Activated naive CD4-positive, alpha-beta T cell (primary cell): Measurements from ENCODE around the gene TENM4.
"Not testable (repeated sequence)": the region's sequence is repeated elsewhere in the genome, so short reads cannot be mapped to it uniquely, and the experiment has no call there.

Experiments used
- DNase-seq, 4 experiments: peaks; one replicate each; lab custom pipeline; 2025; lab: John Stamatoyannopoulos, UW

The TENM4 gene

DNA sequence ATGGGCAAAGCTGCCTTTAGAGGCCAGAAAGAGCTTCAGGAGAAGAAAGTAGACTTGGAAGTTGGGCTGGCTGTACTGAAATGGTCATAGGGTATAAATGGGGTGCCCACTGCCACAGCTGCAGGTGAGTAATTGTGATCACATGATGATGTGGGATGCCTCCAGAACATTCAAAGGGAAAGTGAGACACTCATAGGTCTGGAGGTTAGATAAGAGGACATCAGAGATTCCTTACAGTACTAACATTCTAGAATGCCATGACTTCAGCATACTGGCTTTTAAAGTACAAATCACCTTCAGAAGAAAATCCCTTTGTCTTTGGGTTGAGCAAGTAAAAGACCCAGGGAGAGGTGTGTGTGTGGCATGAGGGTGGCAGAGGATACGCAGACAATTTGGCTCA is 419.2 kb downstream of the TENM4 start:
- DNase-seq = no peak

- DNase-seq = no peak
Measured at GRCh38 chr11:79019975-79020374, 420.9 kb downstream of the TENM4 start.

- DNase-seq = no peak
Measured at GRCh38 chr11:79019277-79019676, 421.6 kb downstream of the TENM4 start.

DNA sequence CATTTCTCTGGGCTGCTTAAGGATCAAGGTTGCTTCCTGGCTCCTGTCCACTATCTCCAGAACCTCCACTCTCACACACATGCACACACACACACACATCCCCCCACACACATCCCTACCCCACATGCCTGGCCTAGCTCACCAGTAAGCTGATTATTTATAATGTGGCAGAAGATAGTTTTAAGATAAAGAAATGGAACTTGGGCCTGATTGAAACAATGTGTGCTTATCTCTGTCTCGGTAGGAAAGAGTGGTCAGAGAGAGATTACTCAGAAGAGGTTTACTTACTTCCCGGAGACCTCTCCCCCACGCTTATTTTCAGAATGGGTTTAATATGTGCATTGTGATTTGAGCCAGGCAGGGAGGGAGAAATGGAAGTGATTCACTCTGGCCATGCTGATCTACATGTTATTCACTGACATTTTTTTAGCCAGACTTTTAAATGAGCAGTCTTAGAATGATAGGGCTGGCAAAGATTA is 422.4 kb downstream of the TENM4 start:
- no peak for DNase-seq

DNA sequence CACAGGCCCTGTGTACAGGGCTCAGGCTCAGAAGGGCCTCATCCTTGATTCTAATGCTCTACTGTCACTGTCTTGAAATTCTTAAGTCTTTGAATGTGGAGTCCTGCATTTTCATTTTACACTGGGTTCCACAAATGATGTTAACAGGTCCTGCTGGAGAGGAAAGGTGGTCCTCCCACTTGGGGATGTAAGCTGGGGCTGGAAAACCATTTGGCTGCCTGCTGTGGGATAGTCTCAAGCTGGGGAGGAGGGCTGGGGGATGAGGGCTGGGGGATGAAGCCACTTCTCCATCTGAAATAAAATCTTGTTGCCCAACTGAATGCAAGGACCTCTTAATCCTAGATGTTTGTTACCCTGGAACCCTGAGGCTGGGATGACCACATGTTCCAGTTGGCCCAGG is 423.0 kb downstream of the TENM4 start:
- no peak for DNase-seq

- no peak for DNase-seq
Measured at GRCh38 chr11:79013509-79013908, 427.3 kb downstream of the TENM4 start.

GRCh38 chr11:79011357-79011756 is 429.5 kb downstream of the TENM4 start:
- DNase-seq = no peak

- DNase-seq = no peak
Measured at GRCh38 chr11:79007771-79008402, 432.9 kb downstream of the TENM4 start.

- no peak for DNase-seq
Measured at GRCh38 chr11:79006854-79007253, 434.0 kb downstream of the TENM4 start.

DNA sequence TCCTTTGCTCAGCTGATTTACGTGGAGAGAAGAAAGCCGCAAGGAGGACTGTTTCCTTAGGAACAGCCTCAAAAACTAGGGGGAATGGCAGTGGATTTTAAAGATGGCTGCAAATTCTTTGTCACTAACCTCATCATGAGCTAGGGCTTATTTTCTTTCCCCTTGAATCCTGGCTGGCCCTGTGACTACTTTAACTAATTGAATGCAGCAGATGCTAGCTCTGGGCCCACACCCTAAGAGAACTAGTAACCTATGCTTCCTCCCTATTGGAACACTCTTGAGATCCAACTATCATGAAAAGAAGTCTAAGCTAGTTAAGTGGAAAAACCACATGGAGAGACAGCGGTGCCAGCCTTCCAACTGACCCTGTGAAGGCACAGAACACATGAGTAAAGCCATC is 444.8 kb downstream of the TENM4 start:
- no peak for DNase-seq

DNA sequence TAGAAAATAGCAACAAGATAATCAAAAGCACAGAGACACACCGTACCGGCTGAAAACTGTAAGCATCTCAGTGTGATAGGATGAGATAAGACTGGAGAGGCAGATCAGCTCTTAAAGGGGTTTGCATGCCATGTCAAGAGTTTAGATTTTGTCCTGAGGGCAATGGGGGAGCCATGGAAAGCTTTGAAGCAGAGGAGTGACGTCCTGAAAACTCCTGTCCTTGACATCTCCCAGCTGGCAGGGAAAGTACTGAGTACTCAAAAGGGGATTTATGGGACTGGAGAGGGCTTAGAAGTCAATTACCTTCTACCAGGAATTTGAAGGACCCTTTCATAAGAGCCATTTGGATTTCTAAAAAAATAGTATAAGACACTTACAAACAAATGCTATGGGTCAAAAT is 445.7 kb downstream of the TENM4 start:
- DNase-seq = no peak

DNA sequence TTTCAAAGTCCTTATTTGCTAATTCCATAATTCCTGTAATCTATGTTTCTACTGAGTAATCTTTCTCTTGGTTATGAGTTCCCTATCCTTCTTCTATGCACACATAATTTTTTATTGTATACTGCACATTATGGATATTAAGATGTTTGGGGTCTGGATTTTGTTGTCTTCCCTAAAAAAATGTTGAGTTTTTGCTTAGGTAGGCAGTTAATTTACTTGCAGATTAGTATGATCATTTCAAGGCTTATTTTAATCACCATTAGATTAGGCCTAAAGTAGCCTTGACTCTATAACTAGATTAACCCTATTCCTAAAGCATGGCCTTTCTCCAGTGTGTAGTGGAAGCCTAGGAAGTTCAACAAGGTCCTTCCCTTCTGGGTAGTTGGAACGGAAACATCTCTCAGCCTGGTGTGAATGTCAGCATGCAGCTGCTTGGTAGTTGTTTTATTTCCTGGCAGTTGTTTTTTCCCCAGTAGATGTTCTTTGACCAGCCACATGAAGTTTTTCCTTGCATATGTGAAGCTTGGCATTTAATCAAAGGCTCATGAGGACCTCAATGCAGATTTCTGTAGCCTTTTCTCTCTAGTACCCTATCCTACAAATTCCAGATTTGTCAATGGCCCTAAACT is 446.9 kb downstream of the TENM4 start:
- no peak for DNase-seq

DNA sequence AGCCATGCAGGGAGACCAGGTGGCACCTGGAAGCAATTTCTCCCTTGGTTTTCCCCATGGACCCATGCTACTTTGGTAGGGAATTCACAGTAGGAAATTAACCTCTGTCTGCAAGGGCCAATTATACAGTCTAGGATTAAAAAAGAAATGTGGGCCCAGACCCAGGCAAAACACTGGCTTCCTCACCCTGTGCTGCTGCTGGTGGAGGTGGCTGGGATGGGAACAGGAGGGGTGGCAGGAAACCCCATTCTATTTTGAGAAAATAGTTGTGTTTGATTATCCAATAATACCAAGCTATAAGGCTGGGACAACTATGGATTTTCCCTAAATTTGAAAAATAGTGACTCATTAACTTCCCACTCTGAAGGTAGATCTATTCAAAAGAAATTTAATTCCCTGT is 449.1 kb downstream of the TENM4 start:
- DNase-seq = no peak

- no peak for DNase-seq
Measured at GRCh38 chr11:78990261-78990660, 450.6 kb downstream of the TENM4 start.

GRCh38 chr11:78987748-78988147 is 453.1 kb downstream of the TENM4 start:
- no peak for DNase-seq

- no peak for DNase-seq
Measured at GRCh38 chr11:78986305-78986704, 454.5 kb downstream of the TENM4 start.

- no peak for DNase-seq
Measured at GRCh38 chr11:78985663-78986062, 455.2 kb downstream of the TENM4 start.

DNA sequence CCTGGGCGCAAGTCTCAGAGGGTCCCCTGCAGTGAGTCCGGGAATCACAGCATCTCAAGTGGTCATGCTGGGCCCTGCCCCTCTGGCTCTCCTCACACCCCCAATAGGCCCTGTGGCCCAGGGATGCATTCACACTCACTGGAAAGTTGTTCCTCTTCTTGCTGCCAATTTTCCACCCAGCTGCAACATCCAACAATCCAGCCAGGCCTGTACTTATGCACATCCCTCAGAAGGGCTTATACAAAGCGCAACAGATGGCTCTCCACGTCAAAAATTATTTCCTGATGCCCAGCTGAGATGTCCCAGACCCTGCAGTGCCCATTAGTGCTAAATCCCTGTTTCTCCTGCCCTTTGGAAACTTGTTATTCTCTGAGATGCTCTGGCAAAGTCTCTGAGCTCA is 458.4 kb downstream of the TENM4 start:
- no peak for DNase-seq

DNA sequence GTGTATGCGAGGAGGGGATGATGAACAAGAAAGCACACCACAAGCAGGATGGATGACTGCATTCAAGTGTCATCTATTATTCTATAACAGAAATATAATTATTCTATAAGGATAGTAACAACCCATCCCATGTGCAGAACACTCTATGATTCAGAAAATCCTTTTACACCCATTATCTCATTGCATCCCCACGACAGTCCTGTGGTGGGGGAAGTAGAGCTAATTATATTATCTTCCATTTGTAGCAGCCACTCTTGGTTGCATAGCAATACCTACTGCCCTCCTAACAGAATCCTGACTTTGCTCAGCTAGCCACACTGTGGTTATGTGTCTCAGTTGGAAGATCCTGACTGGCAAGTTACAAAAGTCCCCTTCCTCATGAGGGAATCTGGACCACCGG is 459.7 kb downstream of the TENM4 start:
- DNase-seq = no peak

DNA sequence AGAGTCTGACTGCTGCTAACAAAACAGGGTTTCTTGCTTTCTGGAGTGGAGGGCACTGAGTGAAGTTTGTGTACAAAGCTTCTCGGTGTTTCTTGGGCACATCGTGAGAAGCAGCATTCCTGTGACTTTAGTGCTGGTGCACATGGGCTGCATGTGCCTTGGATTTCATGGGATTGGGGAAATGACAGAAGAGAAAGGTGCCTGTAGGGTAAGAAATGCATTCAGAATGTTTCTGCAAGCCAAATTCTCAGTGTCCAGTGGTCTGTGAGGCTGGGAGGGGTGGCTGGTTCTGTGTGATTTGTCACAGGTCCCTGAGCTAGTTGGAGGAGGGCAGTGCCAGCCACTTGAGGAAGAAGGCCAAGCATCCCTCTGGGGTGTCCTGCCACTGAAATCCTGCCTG is 462.0 kb downstream of the TENM4 start:
- DNase-seq = no peak

DNA sequence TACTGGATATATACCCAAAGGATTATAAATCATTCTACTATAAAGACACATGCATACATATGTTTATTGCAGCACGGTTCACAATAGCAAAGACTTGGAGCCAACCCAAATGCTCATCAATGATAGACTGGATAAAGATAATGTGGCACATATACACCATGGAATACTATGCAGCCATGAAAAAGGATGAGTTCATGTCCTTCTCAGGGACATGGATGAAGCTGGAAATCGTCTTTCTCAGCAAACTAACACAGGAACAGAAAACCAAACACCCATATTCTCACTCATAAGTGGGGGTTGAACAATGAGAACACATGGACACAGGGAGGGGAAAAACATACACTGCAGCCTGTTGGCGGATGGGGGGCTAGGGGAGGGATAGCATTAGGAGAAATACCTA is 463.0 kb downstream of the TENM4 start:
- not testable (repeated sequence) for DNase-seq

GRCh38 chr11:78977009-78977408 is 463.8 kb downstream of the TENM4 start:
- DNase-seq = no peak

DNA sequence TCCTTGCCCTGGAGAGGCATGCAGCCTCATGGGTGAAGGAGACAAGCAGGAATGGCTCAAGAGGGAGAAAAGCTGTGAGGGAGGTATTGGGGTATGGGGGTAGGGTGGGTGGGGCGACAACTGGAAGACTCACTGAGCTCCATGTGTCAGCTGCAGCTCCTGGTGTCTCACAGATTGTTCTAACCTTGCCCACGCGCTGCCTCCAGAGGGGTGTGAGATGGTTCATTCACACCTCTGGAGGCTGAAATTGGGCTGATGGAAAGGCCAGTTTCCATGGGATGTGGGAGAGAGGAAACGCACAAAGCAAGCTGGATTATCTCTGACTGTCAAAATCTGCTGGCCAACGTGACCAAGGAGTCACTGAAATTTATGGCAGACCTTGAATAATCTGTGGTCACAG is 465.7 kb downstream of the TENM4 start:
- no peak for DNase-seq

GRCh38 chr11:78973876-78974275 is 467.0 kb downstream of the TENM4 start:
- DNase-seq = no peak
